H1 (cell line): Measurements from ENCODE around the gene TTC34. TPM values are rescaled to one million over a fixed set of nuclear protein-coding genes. Genes with fewer than 3 reads are reported as not detected.

Experiments used
- polyA plus RNA-seq, 7 experiments: library from polyadenylated mRNA; depleted of rRNA in 3 of 7; stranded (reverse) in 5 of 7; unstranded in 2 of 7; fragments of >200 nt in 5 of 7; fragments of 200-250 nt in 2 of 7; gene quantifications; 1 replicate in 5 of 7; 2 replicates in 1 of 7; 4 replicates in 1 of 7; pipeline versions ENCODE4 v1.2.1 to v1.2.3, GENCODE V29; 2011 to 2013; ENCODE audit warnings: missing spikeins in 2 of 7, mixed read lengths in 2 of 7
- total RNA-seq: library from RNA; stranded (reverse); fragmentation: NEBNext Ultra II Directional; extraction: Animal tissue kit (Norgen Biotek cat#: 25700); gene quantifications from 2 replicates; pipeline ENCODE4 v1.2.1, GENCODE V29; 2021
- TF ChIP-seq, protein P1 (sequence below): IDR thresholded peaks from 2 replicates; pipeline ENCODE4 v1.6.1; 2012; ENCODE audit warnings: inconsistent platforms

The TTC34 gene
- total and polyA plus RNA-seq, 2 of the 8 experiments (the other 6 are each of a cell fraction or from before 2014, with no cell fraction given): 0.23 to 0.50 TPM

DNA sequence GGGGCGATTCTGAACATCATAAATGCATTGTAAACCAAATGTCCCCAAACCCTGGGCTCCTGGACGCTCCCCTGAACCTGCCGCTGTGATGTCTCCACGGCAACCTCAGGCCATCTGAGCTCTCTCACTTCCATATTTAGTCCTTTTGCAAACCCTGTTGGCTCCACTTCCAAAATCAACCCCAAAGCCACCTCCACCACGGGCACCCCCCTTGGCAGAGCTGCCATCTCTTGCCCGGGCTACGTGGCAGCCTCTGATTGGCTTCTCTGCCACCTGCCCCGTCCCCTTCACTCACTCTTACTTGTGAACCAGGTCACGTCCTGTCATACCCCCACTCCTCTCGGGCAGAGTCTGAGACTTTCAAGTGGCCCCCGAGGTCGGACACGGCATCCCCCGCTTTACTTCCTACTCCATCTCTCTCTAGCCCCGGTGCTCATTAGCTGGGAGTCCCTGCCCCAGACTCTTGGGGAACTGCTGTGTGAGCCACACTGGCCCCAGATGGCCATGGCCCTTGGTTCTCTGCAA is 199.1 kb downstream of the TTC34 start (continued):
- TF ChIP-seq, protein P1, sequence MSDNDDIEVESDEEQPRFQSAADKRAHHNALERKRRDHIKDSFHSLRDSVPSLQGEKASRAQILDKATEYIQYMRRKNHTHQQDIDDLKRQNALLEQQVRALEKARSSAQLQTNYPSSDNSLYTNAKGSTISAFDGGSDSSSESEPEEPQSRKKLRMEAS: no peak
- TF ChIP-seq, all 59 proteins: peak for 0
